SK-N-SH (cell line): ENCODE data around the gene ADAMTSL1. TPM values are rescaled to one million over a fixed set of nuclear protein-coding genes. Genes with fewer than 3 reads are reported as not detected.

Source experiments
- CTCF ChIA-PET: fragments of 300-600, 350-600 bp; formaldehyde crosslinking; extraction: SDS; loops from one replicate; lab custom pipeline; 2021; lab: Yijun Ruan, JAX
- POLR2A ChIA-PET: fragments of 350-600 bp; sonication (Branson Sonifier 250); formaldehyde crosslinking; extraction: SDS; loops from one replicate; lab custom pipeline; 2020; ENCODE audit warnings: antibody characterized with exemption, inconsistent platforms; lab: Yijun Ruan, JAX
- DNase-seq: peaks from one replicate; pipeline ENCODE4 v3.0.0; 2012
- H2AFZ ChIP-seq: fragments of 200-600 bp; sonication (generic); 2 replicates; pipeline ENCODE4 v1.8.1; 2016; ENCODE audit warnings: antibody characterized with exemption, mild to moderate bottlenecking, low read depth
- H3F3A ChIP-seq: fragments of 200-600 bp; sonication (generic); replicated peaks from 2 replicates; pipeline ENCODE3; 2016; ENCODE audit warnings: antibody characterized with exemption, mild to moderate bottlenecking; ENCODE audit not compliant: insufficient read depth
- H3K27ac ChIP-seq, 2 experiments: fragments of 200-500 bp in 1 of 2; fragments of 200-600 bp in 1 of 2; sonication (Bioruptor generic) in 1 of 2; sonication (generic), shearing (Covaris generic) in 1 of 2; 2 replicates each; pipeline versions ENCODE4 v1.5.1 to v1.6.1; 2014 to 2016; ENCODE audit warnings: low read depth in 2 of 2, inconsistent platforms in 1 of 2, low read length in 1 of 2, mild to moderate bottlenecking in 1 of 2, mixed read lengths in 1 of 2
- H3K27me3 ChIP-seq: fragments of 200-600 bp; sonication (generic), shearing (Covaris generic); 2 replicates; pipeline ENCODE4 v1.6.1; 2016; ENCODE audit warnings: mixed run types; ENCODE audit not compliant: insufficient read depth
- H3K36me3 ChIP-seq, 2 experiments: fragments of 200-500 bp in 1 of 2; fragments of 200-600 bp in 1 of 2; sonication (Bioruptor generic) in 1 of 2; sonication (generic) in 1 of 2; replicated peaks in 1 of 2; 2 replicates each; pipeline versions ENCODE3 to v1.5.1; 2014 to 2016; ENCODE audit warnings: low read length in 1 of 2, mild to moderate bottlenecking in 1 of 2; ENCODE audit not compliant: insufficient read depth in 2 of 2, control insufficient read depth in 1 of 2
- H3K4me1 ChIP-seq, 2 experiments: fragments of 200-500 bp in 1 of 2; fragments of 200-600 bp in 1 of 2; sonication (Bioruptor generic) in 1 of 2; sonication (generic), shearing (Covaris generic) in 1 of 2; 2 replicates each; pipeline versions ENCODE4 v1.5.1 to v1.6.1; 2014 to 2016; ENCODE audit warnings: low read depth in 1 of 2, low read length in 1 of 2, mixed run types in 1 of 2; ENCODE audit not compliant: insufficient read depth in 2 of 2, control insufficient read depth in 1 of 2
- H3K4me2 ChIP-seq: fragments of 200-600 bp; sonication (generic), shearing (Covaris generic); 2 replicates; pipeline ENCODE4 v1.6.1; 2017; ENCODE audit warnings: mixed run types
- H3K4me3 ChIP-seq, 2 experiments: fragments of 200-500 bp in 1 of 2; fragments of 200-600 bp in 1 of 2; sonication (Bioruptor generic) in 1 of 2; sonication (generic), shearing (Covaris generic) in 1 of 2; 2 replicates each; pipeline versions ENCODE4 v1.5.1 to v1.8.1; 2014 to 2016; ENCODE audit warnings: low read depth in 2 of 2, inconsistent platforms in 1 of 2, low read length in 1 of 2, mild to moderate bottlenecking in 1 of 2, mixed read lengths in 1 of 2, moderate library complexity in 1 of 2
- H3K79me2 ChIP-seq: fragments of 200-600 bp; sonication (generic); 2 replicates; pipeline ENCODE4 v1.8.1; 2017; ENCODE audit warnings: mild to moderate bottlenecking; ENCODE audit not compliant: insufficient read depth
- H3K9ac ChIP-seq: fragments of 200-600 bp; sonication (generic); 2 replicates; pipeline ENCODE4 v1.6.1; 2017; ENCODE audit warnings: mixed run types
- H3K9me2 ChIP-seq: fragments of 200-600 bp; sonication (generic); 2 replicates; pipeline ENCODE4 v1.6.1; 2017; ENCODE audit warnings: mixed run types
- H3K9me3 ChIP-seq: fragments of 200-600 bp; sonication (generic); 2 replicates; pipeline ENCODE4 v1.6.1; 2017; ENCODE audit warnings: mixed run types, mild to moderate bottlenecking, moderate library complexity
- H4K20me1 ChIP-seq: fragments of 200-600 bp; sonication (generic); 2 replicates; pipeline ENCODE4 v1.6.1; 2017; ENCODE audit warnings: mild to moderate bottlenecking, mixed run types; ENCODE audit not compliant: insufficient read depth
- EP300 ChIP-seq, 2 experiments: IDR thresholded peaks; 2 replicates each; pipeline versions ENCODE4 v1.4.0 to v1.6.1; 2012; ENCODE audit warnings: borderline replicate concordance in 1 of 2, low read depth in 1 of 2, low read length in 1 of 2
- FOSL2 ChIP-seq: IDR thresholded peaks from 2 replicates; pipeline ENCODE4 v1.4.0; 2012; ENCODE audit warnings: low read depth, mild to moderate bottlenecking, moderate library complexity, borderline replicate concordance
- IRF3 ChIP-seq: fragments of 150-350 bp; IDR thresholded peaks from 2 replicates; pipeline ENCODE4 v1.6.1; 2016; ENCODE audit warnings: mild to moderate bottlenecking, low read depth, low read length
- JUND ChIP-seq: IDR thresholded peaks from 2 replicates; pipeline ENCODE4 v1.4.0; 2012
- MEF2A ChIP-seq: IDR thresholded peaks from 2 replicates; pipeline ENCODE4 v1.4.0; 2012; ENCODE audit warnings: low read depth, borderline replicate concordance
- MXI1 ChIP-seq: IDR thresholded peaks from 2 replicates; pipeline ENCODE4 v1.6.1; 2012; ENCODE audit warnings: mild to moderate bottlenecking, low read depth, low read length, improper control_type of control experiment
- NFIC ChIP-seq: IDR thresholded peaks from 2 replicates; pipeline ENCODE4 v1.4.0; 2012; ENCODE audit warnings: borderline replicate concordance
- PBX3 ChIP-seq: IDR thresholded peaks from 2 replicates; pipeline ENCODE4; 2012
- POLR2AphosphoS5 ChIP-seq: IDR thresholded peaks from 2 replicates; pipeline ENCODE4 v1.6.1; 2012; ENCODE audit warnings: low read depth, low read length
- RAD21 ChIP-seq: IDR thresholded peaks from 2 replicates; pipeline ENCODE4 v1.6.1; 2012; ENCODE audit warnings: mild to moderate bottlenecking, low read length
- RCOR1 ChIP-seq: fragments of 150-350 bp; IDR thresholded peaks from 2 replicates; pipeline ENCODE4 v1.6.1; 2017; ENCODE audit warnings: antibody characterized with exemption, low read length
- RFX5 ChIP-seq: IDR thresholded peaks from 2 replicates; pipeline ENCODE4 v1.6.1; 2012; ENCODE audit warnings: mild to moderate bottlenecking, improper control_type of control experiment, low read length
- SIN3A ChIP-seq: IDR thresholded peaks from 2 replicates; pipeline ENCODE4 v1.6.1; 2012; ENCODE audit warnings: low read depth, mild to moderate bottlenecking, low read length, moderate library complexity, borderline replicate concordance
- SMC3 ChIP-seq: IDR thresholded peaks from 2 replicates; pipeline ENCODE4 v1.6.1; 2012; ENCODE audit warnings: low read depth, low read length, improper control_type of control experiment
- TEAD4 ChIP-seq: IDR thresholded peaks from 2 replicates; pipeline ENCODE4 v1.4.0; 2012; ENCODE audit warnings: mild to moderate bottlenecking, borderline replicate concordance; ENCODE audit not compliant: insufficient read depth
- USF1 ChIP-seq: IDR thresholded peaks from 2 replicates; pipeline ENCODE4 v1.4.0; 2012; ENCODE audit warnings: low read depth, borderline replicate concordance
- YY1 ChIP-seq: IDR thresholded peaks from 2 replicates; pipeline ENCODE4 v1.4.0; 2012; ENCODE audit warnings: low read depth, mild to moderate bottlenecking
- ZBTB33 ChIP-seq: IDR thresholded peaks from 2 replicates; pipeline ENCODE4 v1.4.0; 2012; ENCODE audit warnings: low read depth, borderline replicate concordance
- WGBS: methylation state at CpG from one replicate; pipeline ENCODE4 v1.1.6; 2017; ENCODE audit warnings: low lambda C conversion rate; 5-methylcytosine and 5-hydroxymethylcytosine counted together
- polyA plus RNA-seq, 3 experiments: library from polyadenylated mRNA; depleted of rRNA; stranded (reverse); fragments of >200 nt; gene quantifications; 2 replicates each; pipeline ENCODE4 v1.2.3, GENCODE V29; 2012

Gene ADAMTSL1
- polyA plus RNA-seq, 1 of the 3 experiments (the other 2 are of a cell fraction) = 114 TPM

- TF ChIP-seq POLR2AphosphoS5 = peak; percentile 43; the same call in 1 of the 2 replicates
- peak; percentile 94 for TF ChIP-seq PBX3
- TF ChIP-seq TEAD4 = peak; percentile 62
- TF ChIP-seq NFIC = peak; percentile 61
- TF ChIP-seq USF1 = no peak
- no peak; the same call in 1 of the 2 replicates for TF ChIP-seq SMC3
- TF ChIP-seq YY1 = 0 out of 2 replicates have a peak, but pooled peaks have one; percentile 13
- no peak for TF ChIP-seq MXI1
- TF ChIP-seq SIN3A = peak; percentile 44; the same call in 1 of the 2 replicates
- TF ChIP-seq ZBTB33 = no peak
- TF ChIP-seq, all 33 proteins: peak for 14
Observed at GRCh38 chr9:18478501-18479361, 4.8 kb downstream of the ADAMTSL1 start (continued).

GRCh38 chr9:18479405-18479804 is 5.5 kb downstream of the ADAMTSL1 start:
- Histone ChIP-seq H4K20me1 (no peaks in the 10 kb centered on the region), H3K36me3 (peaks cover 0 to 41% of the 10 kb centered on the region in 2 experiments), H3K27ac (peak overlapping the region; percentile 83 to 91; a peak in 3 of 4 replicates), H3K4me3 (no peak overlapping the region), H3K27me3 (no peaks in the 10 kb centered on the region), H3K9me2 (no peaks in the 10 kb centered on the region), H3K9ac (peak overlapping the region; percentile 82; the same call in 1 of the 2 replicates), H2AFZ (no peak overlapping the region), H3K9me3 (no peaks in the 10 kb centered on the region), H3K4me2 (peak overlapping the region; percentile 84), H3K4me1 (peaks cover 0 to 21% of the 10 kb centered on the region in 2 experiments; a peak in 2 of 4 replicates), H3F3A (peaks cover 47% of the 10 kb centered on the region), H3K79me2 (peaks cover 100% of the 10 kb centered on the region)
- no peak for DNase-seq
- WGBS = 34% methylated on average over 3 of the region's 3 CpGs
- ChIA-PET CTCF (interaction anchor here (1.1 kb wide), 1 partner anchor 13 kb away, joined by 3 read pairs; no protein-coding TSS in a partner anchor), POLR2A (no interaction called here)
- TF ChIP-seq RFX5 (no peak), SMC3 (no peak), MXI1 (no peak), JUND (peak; percentile 37; the same call in 1 of the 2 replicates), EP300 (IDR thresholded peaks at IDR 0.05; ENCODE audit: borderline replicate concordance in 1 of 2, low read depth in 1 of 2, low read length in 1 of 2) (peak in 1 of 2 experiments; percentile 35; a peak in 1 of 4 replicates), FOSL2 (peak; percentile 12; the same call in 1 of the 2 replicates), PBX3 (peak; percentile 48), MEF2A (peak; percentile 66; the same call in 1 of the 2 replicates), IRF3 (no peak), RAD21 (no peak), RCOR1 (no peak), TEAD4 (0 out of 2 replicates have a peak, but pooled peaks have one; percentile 5), NFIC (peak; percentile 10; the same call in 1 of the 2 replicates)
